ENCODE measurements around the gene ZC3HAV1L. TPM values are rescaled to one million over a fixed set of nuclear protein-coding genes. Genes with fewer than 3 reads are reported as not detected.

ZC3HAV1L gene
- total RNA-seq, 1 experiment from 2014 or later, result 11.8 TPM

DNA sequence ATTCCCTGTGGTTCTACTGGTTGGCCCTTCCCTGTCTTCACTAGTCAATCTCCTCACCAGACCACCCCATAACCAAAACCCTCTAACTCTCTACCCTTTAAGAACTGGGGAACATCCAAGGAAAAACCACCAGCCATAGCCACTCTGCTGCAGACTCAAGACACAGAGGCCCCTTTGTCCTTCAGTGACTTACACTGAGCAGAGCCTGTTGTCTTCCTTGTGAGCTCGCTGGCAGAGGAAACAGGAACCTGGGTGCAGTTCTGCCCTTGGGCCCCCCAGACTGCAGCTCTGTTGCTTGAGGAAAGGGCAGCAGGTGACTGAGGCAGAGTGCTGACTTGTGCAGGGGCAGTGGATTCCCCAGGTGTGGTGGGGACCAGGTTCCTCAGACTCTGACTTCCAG is 43.1 kb upstream of the ZC3HAV1L start:
- no peak overlapping the region for H3K4me3 ChIP-seq (replicated peaks in 1 of 2; ENCODE audit: low read depth in 1 of 2, low read length in 2 of 2)
- intact Hi-C loops (cut with micrococcal nuclease), result no loop called here
- CTCF ChIA-PET, result interaction anchor here (0.9 kb wide), 1 partner anchor 192 kb away, joined by 3 read pairs; no protein-coding TSS in a partner anchor
- no peaks in the 10 kb centered on the region for H3K79me2 ChIP-seq (ENCODE audit: insufficient read depth, low read length)
- no peaks in the 10 kb centered on the region for H3K27me3 ChIP-seq (ENCODE audit: insufficient read depth, low read length)
- peaks cover 24 to 26% of the 10 kb centered on the region in 2 experiments; a peak in 3 of 4 replicates for H3K36me3 ChIP-seq (ENCODE audit: control insufficient read depth in 1 of 2, insufficient read depth in 2 of 2, low read length in 2 of 2)
- no peak overlapping the region for H2AFZ ChIP-seq (ENCODE audit: low read depth, low read length, poor library complexity, severe bottlenecking)
- H3K9ac ChIP-seq (ENCODE audit: low read length), result no peak overlapping the region
- ATAC-seq, result no peak
- DNase-seq (ENCODE audit: low read depth, low spot score), result no peak
- H3K9me3 ChIP-seq (ENCODE audit: control insufficient read depth in 1 of 2, insufficient read depth in 1 of 2, low read depth in 1 of 2, low read length in 2 of 2), result no peaks in the 10 kb centered on the region
- H4K20me1 ChIP-seq (ENCODE audit: insufficient read depth), result no peaks in the 10 kb centered on the region
- H3K4me1 ChIP-seq (ENCODE audit: control insufficient read depth in 1 of 2, insufficient read depth in 2 of 2, low read length in 2 of 2), result 0 out of 4 replicates have a peak, but pooled peaks cover 0 to 3% of the 10 kb centered on the region in 2 experiments
- no TSS peak for BruUV-seq (replicated peaks)
- TF ChIP-seq, protein P1, sequence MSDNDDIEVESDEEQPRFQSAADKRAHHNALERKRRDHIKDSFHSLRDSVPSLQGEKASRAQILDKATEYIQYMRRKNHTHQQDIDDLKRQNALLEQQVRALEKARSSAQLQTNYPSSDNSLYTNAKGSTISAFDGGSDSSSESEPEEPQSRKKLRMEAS (IDR thresholded peaks at IDR 0.05), result no peak
- no peak for TF ChIP-seq ZNF274 (IDR thresholded peaks at IDR 0.05; ENCODE audit: low read depth, low read length)
- TF ChIP-seq CBX3 (IDR thresholded peaks at IDR 0.05; ENCODE audit: low read depth), result no peak
- TF ChIP-seq POLR2A (IDR thresholded peaks at IDR 0.05; ENCODE audit: borderline replicate concordance, extremely low read depth, insufficient read depth, insufficient read length), result no peak
- no peak for TF ChIP-seq CTCF (IDR thresholded peaks at IDR 0.05 in 2 of 3, conservative IDR thresholded peaks at IDR 0.05 in 1 of 3; ENCODE audit: borderline replicate concordance in 1 of 3, insufficient read depth in 1 of 3, low read depth in 2 of 3, low read length in 2 of 3)
- no peak for TF ChIP-seq FOSL1 (IDR thresholded peaks at IDR 0.05; ENCODE audit: low read depth)
- TF ChIP-seq ZBTB33 (IDR thresholded peaks at IDR 0.05; ENCODE audit: extremely low read depth, insufficient replicate concordance, low read length), result no peak
- TF ChIP-seq ELF1 (IDR thresholded peaks at IDR 0.05; ENCODE audit: borderline replicate concordance, low read depth), result no peak
- TF ChIP-seq JUND (IDR thresholded peaks at IDR 0.05), result no peak
- TF ChIP-seq CEBPB (IDR thresholded peaks at IDR 0.05; ENCODE audit: low read depth), result no peak
- no peak for TF ChIP-seq EZH2 (IDR thresholded peaks at IDR 0.05)
- RAD21 ChIA-PET (ENCODE audit: low non-redundant PET in 1 of 2, low total read pairs in 2 of 2, uncharacterized antibody in 2 of 2, unreplicated experiment in 2 of 2), result no interaction called here
- H3K4me2 ChIP-seq (ENCODE audit: low read length), result no peak overlapping the region
- POLR2A ChIA-PET, result no interaction called here
- H3K27ac ChIP-seq (ENCODE audit: low read depth, low read length), result no peak overlapping the region
- H3K9me2 ChIP-seq (ENCODE audit: insufficient read depth), result no peaks in the 10 kb centered on the region
